Thoracic aorta (tissue), 2 donors: Measurements from ENCODE around the gene DSE. TPM values are rescaled to one million over a fixed set of nuclear protein-coding genes. Genes with fewer than 3 reads are reported as not detected.

ENCODE experiments used
- ATAC-seq: fragments of 150-250 bp; one replicate; pipeline ENCODE4 v1.8.0; 2017; ENCODE audit warnings: low read depth; ENCODE audit not compliant: insufficient number of reproducible peaks, low FRiP score
- DNase-seq: peaks from one replicate; pipeline ENCODE4 v3.0.0-alpha.2; 2020; ENCODE audit warnings: low spot score
- H3K27ac ChIP-seq, 2 donors: fragments of 200-600 bp; sonication (generic); 1 replicate in 1 of 2; 2 replicates in 1 of 2; pipeline ENCODE4 v1.5.1; 2016; ENCODE audit warnings: mild to moderate bottlenecking in 2 of 2, moderate library complexity in 2 of 2
- H3K27me3 ChIP-seq: fragments of 200-600 bp; sonication (generic); replicated peaks from 2 replicates; pipeline ENCODE4 v1.6.0; 2016; ENCODE audit warnings: mild to moderate bottlenecking; ENCODE audit not compliant: insufficient read depth
- H3K36me3 ChIP-seq: fragments of 200-600 bp; sonication (generic); one replicate; pipeline ENCODE4 v1.5.1; 2016
- H3K4me1 ChIP-seq, 2 donors: fragments of 200-600 bp; sonication (generic); 1 replicate in 1 of 2; 2 replicates in 1 of 2; pipeline versions ENCODE4 v1.5.1 to v1.6.0; 2016; ENCODE audit warnings: low read depth in 2 of 2, mild to moderate bottlenecking in 1 of 2; ENCODE audit not compliant: control insufficient read depth in 1 of 2
- H3K4me3 ChIP-seq: fragments of 200-600 bp; sonication (generic); 2 replicates; pipeline ENCODE4 v1.5.1; 2016; ENCODE audit warnings: mild to moderate bottlenecking
- H3K9me3 ChIP-seq: fragments of 200-600 bp; sonication (generic); 2 replicates; pipeline ENCODE4 v1.5.1; 2016
- total RNA-seq, 2 donors: library from RNA; depleted of rRNA; stranded (reverse); fragments of >200 nt; gene quantifications; one replicate each; pipeline versions ENCODE4 v1.1.0 to v1.2.3, GENCODE V29; 2016
- TF ChIP-seq, protein P1 (sequence below): fragments of 200-600 bp; sonication (generic); IDR thresholded peaks from one replicate; pipeline ENCODE4 v1.5.1; 2019; ENCODE audit warnings: antibody characterized with exemption

DSE gene
- total RNA-seq, 2 donors from 2014 or later = 46.7 to 65.2 TPM

DNA sequence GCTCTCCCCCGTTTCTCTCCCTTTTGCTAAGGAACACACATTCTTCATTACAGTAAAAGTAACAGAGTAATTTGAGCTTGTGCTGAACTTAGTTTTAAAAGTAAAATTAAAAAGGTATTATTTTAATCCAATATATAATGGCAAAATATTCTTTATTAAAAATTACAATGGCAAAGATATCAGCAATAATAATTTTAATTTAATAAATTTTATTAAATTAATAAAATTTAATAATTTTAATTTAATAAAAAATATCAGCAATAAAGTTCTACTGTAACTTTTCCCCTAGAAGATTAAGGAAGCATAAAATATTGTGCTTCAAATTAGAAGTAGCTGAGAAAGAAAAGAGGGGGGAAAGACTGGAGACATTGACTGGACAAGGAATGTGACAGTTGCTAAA is 32.5 kb downstream of the DSE start:
- ATAC-seq (no peak), DNase-seq (no peak)
- Histone ChIP-seq H3K36me3 (no peaks in the 10 kb centered on the region), H3K9me3 (no peaks in the 10 kb centered on the region), H3K4me3 (no peak overlapping the region), H3K27ac (no peak overlapping the region), H3K27me3 (no peaks in the 10 kb centered on the region), H3K4me1 (peaks cover 38 to 74% of the 10 kb centered on the region in 2 donors)
- TF ChIP-seq, protein P1, sequence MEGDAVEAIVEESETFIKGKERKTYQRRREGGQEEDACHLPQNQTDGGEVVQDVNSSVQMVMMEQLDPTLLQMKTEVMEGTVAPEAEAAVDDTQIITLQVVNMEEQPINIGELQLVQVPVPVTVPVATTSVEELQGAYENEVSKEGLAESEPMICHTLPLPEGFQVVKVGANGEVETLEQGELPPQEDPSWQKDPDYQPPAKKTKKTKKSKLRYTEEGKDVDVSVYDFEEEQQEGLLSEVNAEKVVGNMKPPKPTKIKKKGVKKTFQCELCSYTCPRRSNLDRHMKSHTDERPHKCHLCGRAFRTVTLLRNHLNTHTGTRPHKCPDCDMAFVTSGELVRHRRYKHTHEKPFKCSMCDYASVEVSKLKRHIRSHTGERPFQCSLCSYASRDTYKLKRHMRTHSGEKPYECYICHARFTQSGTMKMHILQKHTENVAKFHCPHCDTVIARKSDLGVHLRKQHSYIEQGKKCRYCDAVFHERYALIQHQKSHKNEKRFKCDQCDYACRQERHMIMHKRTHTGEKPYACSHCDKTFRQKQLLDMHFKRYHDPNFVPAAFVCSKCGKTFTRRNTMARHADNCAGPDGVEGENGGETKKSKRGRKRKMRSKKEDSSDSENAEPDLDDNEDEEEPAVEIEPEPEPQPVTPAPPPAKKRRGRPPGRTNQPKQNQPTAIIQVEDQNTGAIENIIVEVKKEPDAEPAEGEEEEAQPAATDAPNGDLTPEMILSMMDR = no peak

DNA sequence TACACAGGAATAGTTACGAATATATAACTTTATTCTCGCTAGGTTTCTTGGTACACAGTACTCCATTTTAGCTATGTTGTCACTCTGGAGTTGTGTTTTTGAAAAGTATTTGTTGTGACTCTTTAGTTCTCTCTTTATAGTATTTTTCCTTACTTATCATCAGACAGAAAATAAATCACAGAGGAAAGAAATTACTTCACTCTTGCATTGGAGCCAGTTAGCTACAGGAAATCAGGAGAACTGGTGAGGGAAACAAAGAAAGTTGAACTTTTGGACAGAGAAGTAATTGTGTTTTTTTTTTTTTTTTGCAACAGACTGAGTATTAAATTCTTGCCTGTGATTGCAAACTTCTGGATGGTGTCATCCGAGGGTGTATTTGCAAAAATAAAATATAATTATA is 33.9 kb downstream of the DSE start:
- DNase-seq (no peak), ATAC-seq (no peak)
- TF ChIP-seq, protein P1 = no peak
- H3K27me3 ChIP-seq = no peaks in the 10 kb centered on the region
- no peaks in the 10 kb centered on the region for H3K36me3 ChIP-seq
- H3K27ac ChIP-seq = peak overlapping the region; percentile 39 to 60
- no peaks in the 10 kb centered on the region for H3K9me3 ChIP-seq
- H3K4me1 ChIP-seq = peaks cover 23 to 59% of the 10 kb centered on the region in 2 donors
- peak overlapping the region; percentile 46 for H3K4me3 ChIP-seq

DNA sequence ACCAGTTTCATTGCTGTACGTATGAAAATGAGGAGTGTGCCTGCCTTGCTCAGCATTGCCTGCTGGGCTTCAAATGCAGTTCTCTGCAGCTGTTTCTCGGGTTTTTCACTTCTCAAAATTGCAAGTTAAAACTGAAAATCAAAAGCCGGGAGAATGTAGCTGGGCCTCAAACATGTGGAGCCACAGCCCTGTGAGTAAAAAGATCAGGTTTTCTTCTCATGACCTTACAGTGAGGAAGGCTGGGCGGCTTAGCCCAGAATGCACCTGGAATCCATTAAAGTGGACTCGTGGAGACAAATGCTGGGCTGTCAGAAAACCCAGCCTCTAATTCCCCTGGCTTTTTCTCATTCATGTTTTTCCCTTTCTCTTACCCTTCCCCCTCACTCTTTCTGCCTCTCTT is 34.4 kb downstream of the DSE start:
- TF ChIP-seq, protein P1 = no peak
- Histone ChIP-seq H3K27ac (peak overlapping the region; percentile 32 to 60), H3K4me3 (peak overlapping the region; percentile 46), H3K4me1 (peaks cover 19 to 54% of the 10 kb centered on the region in 2 donors), H3K27me3 (no peaks in the 10 kb centered on the region), H3K9me3 (no peaks in the 10 kb centered on the region), H3K36me3 (no peaks in the 10 kb centered on the region)
- ATAC-seq = no peak
- no peak for DNase-seq

DNA sequence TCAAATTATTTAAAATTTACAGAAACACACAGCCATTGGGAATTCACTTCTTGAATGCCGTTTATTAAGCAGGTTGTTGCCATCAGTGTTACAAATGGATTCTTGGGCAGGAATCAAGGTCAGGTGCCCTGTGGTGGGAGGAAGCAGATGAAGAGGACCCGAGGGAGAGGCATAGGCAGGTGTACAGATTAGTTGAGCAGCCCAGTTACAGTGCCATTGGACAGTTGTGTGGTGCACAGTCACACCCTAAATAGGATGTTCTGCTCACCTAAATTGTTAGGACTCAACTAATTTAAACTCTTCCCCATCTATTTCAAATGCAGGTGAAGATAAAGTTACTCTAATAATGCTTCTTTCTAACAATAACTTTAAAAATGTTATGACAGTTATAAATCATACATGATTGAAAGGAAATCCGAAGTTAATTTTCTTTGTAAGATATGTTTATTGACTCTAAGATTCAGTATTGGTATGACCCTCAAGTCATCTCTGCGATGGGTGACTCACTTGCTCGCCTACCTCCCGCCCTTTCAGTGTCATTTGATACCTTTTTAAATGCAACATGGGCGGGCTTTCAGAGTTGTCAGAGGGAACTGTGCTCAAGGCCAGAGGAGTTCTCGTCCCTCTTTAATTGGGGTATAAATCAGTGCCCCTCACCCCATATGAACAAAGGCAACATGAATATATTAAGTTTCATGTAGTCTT is 35.1 kb downstream of the DSE start:
- Histone ChIP-seq H3K4me3 (peak overlapping the region; percentile 46), H3K4me1 (peaks cover 17 to 50% of the 10 kb centered on the region in 2 donors), H3K27me3 (no peaks in the 10 kb centered on the region), H3K9me3 (no peaks in the 10 kb centered on the region), H3K27ac (peak overlapping the region; percentile 32 to 60), H3K36me3 (no peaks in the 10 kb centered on the region)
- DNase-seq (no peak), ATAC-seq (no peak)
- TF ChIP-seq, protein P1 = no peak

DNA sequence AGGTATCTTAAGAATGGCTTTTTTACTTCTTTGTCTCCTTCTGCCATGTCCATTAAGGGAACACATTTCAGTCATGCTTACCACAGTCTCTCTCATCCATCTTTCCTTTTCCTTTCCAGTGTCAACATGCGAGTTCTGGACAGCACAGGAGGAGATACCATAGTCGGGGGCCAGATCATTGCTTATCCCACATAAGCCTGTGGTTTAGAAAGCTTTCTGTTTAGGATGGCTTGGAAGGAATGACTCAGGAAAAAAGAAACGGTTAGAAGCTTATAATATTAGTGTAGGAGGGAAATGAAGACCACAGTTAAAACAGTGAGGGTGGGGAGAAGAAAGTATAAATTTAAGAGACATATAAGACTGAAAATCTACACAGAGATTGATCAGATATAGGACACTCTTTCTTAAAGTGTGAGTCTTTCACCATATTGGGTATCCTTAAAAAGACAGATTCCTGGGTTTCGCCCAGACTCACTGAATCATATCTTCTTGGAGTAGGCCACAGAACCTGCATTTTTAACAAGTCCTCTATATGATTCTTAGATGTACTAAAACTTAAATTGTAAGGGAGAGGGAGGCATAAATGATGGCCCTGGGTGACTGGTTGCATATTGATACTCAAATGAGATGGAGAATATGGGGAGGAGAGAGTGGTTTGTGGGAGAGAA is 36.1 kb downstream of the DSE start:
- DNase-seq = no peak

More for the DNA sequence above, 36.1 kb downstream of the DSE start:
- no peak overlapping the region for H3K4me3 ChIP-seq
- H3K36me3 ChIP-seq = no peaks in the 10 kb centered on the region
- TF ChIP-seq, protein P1 = no peak
- H3K4me1 ChIP-seq = peaks cover 27 to 53% of the 10 kb centered on the region in 2 donors
- H3K27me3 ChIP-seq = no peaks in the 10 kb centered on the region
- no peak for ATAC-seq
- no peaks in the 10 kb centered on the region for H3K9me3 ChIP-seq
- peak overlapping the region in 1 of 2 donors; percentile 32 for H3K27ac ChIP-seq
